ENCODE data around the gene BIRC3. TPM values are rescaled to one million over a fixed set of nuclear protein-coding genes. Genes with fewer than 3 reads are reported as not detected.

Gene BIRC3
- polyA plus RNA-seq, 1 donor from 2014 or later = not detected

GRCh38 chr11:102269927-102270326 lies 47.4 kb upstream of the BIRC3 start:
- Histone ChIP-seq H3K9ac (ENCODE audit: low read length) (no peak overlapping the region), H3K36me3 (ENCODE audit: insufficient read depth, low read length) (no peaks in the 10 kb centered on the region), H3K27ac (ENCODE audit: low read length) (no peak overlapping the region), H3K9me2 (ENCODE audit: insufficient read depth, low read length) (no peaks in the 10 kb centered on the region), H3K79me2 (replicated peaks; ENCODE audit: insufficient read depth, low read length) (no peaks in the 10 kb centered on the region), H3K4me2 (ENCODE audit: low read length) (no peak overlapping the region), H4K20me1 (ENCODE audit: insufficient read depth) (no peaks in the 10 kb centered on the region), H2AFZ (ENCODE audit: low read depth, low read length) (no peak overlapping the region), H3K27me3 (ENCODE audit: insufficient read depth, low read depth, low read length) (peaks cover 2% of the 10 kb centered on the region), H3F3A (ENCODE audit: insufficient read depth, low read length, poor library complexity, severe bottlenecking) (no peaks in the 10 kb centered on the region), H3K4me3 (ENCODE audit: low read length) (no peak overlapping the region), H3K9me3 (ENCODE audit: low read length) (no peaks in the 10 kb centered on the region)
- no peak for TF ChIP-seq REST (IDR thresholded peaks at IDR 0.05; ENCODE audit: borderline replicate concordance)
- TF ChIP-seq SMC3 (conservative IDR thresholded peaks at IDR 0.05; ENCODE audit: poor library complexity) = no peak
- no peak for TF ChIP-seq MXI1 (conservative IDR thresholded peaks at IDR 0.05; ENCODE audit: poor library complexity, severe bottlenecking)
- TF ChIP-seq RAD21 (conservative IDR thresholded peaks at IDR 0.05) = no peak
- TF ChIP-seq EZH2 (IDR thresholded peaks at IDR 0.05; ENCODE audit: borderline replicate concordance, insufficient read depth, low read length, poor library complexity, severe bottlenecking) = no peak
- no peak for TF ChIP-seq EP300 (conservative IDR thresholded peaks at IDR 0.05; ENCODE audit: poor library complexity, severe bottlenecking)

- Histone ChIP-seq H3K9me2 (ENCODE audit: insufficient read depth, low read length) (no peaks in the 10 kb centered on the region), H3K27ac (ENCODE audit: low read length) (no peak overlapping the region)
Measured at GRCh38 chr11:102272047-102272824, 45.0 kb upstream of the BIRC3 start.

More at GRCh38 chr11:102272047-102272824, 45.0 kb upstream of the BIRC3 start:
- no peaks in the 10 kb centered on the region for H3K79me2 ChIP-seq (replicated peaks; ENCODE audit: insufficient read depth, low read length)
- TF ChIP-seq RAD21 (conservative IDR thresholded peaks at IDR 0.05) (no peak), POLR2AphosphoS5 (IDR thresholded peaks at IDR 0.05) (no peak), SMC3 (conservative IDR thresholded peaks at IDR 0.05; ENCODE audit: poor library complexity) (no peak), EP300 (conservative IDR thresholded peaks at IDR 0.05; ENCODE audit: poor library complexity, severe bottlenecking) (no peak), TAF1 (IDR thresholded peaks at IDR 0.05; ENCODE audit: low read depth) (no peak), EZH2 (IDR thresholded peaks at IDR 0.05; ENCODE audit: borderline replicate concordance, insufficient read depth, low read length, poor library complexity, severe bottlenecking) (no peak), MXI1 (conservative IDR thresholded peaks at IDR 0.05; ENCODE audit: poor library complexity, severe bottlenecking) (no peak), REST (IDR thresholded peaks at IDR 0.05; ENCODE audit: borderline replicate concordance) (no peak), CTCF (IDR thresholded peaks at IDR 0.05; ENCODE audit: poor library complexity, severe bottlenecking) (no peak)
- no peaks in the 10 kb centered on the region for H3F3A ChIP-seq (ENCODE audit: insufficient read depth, low read length, poor library complexity, severe bottlenecking)
- H4K20me1 ChIP-seq (ENCODE audit: insufficient read depth) = no peaks in the 10 kb centered on the region
- H3K27me3 ChIP-seq (ENCODE audit: insufficient read depth, low read depth, low read length) = peaks cover 2% of the 10 kb centered on the region
- peak overlapping the region; percentile 25 for H2AFZ ChIP-seq (ENCODE audit: low read depth, low read length)
- no peak overlapping the region for H3K4me2 ChIP-seq (ENCODE audit: low read length)
- no peaks in the 10 kb centered on the region for H3K36me3 ChIP-seq (ENCODE audit: insufficient read depth, low read length)
- no peak overlapping the region for H3K9ac ChIP-seq (ENCODE audit: low read length)
- H3K4me3 ChIP-seq (ENCODE audit: low read length) = no peak overlapping the region
- H3K9me3 ChIP-seq (ENCODE audit: low read length) = no peaks in the 10 kb centered on the region

All from neural cell (in vitro differentiated cells).